K562 (cell line): ENCODE measurements around the gene CAMK2B.

Source experiments
- HDAC6 ChIP-seq: IDR thresholded peaks from 2 replicates; pipeline ENCODE4 v1.6.1; 2012; ENCODE audit warnings: low read depth, mild to moderate bottlenecking, control low read depth, inconsistent platforms, low read length, moderate library complexity
- HMG20B ChIP-seq: fragments of 250-450 bp; sonication (Bioruptor Pico); IDR thresholded peaks from 2 replicates; pipeline ENCODE4 v1.5.0; 2021; ENCODE audit warnings: mild to moderate bottlenecking
- HNRNPH1 ChIP-seq: fragments of 200-400 bp; formaldehyde crosslinking; optimal IDR thresholded peaks from 2 replicates; pipeline ENCODE3; 2017; ENCODE audit warnings: low read depth, mild to moderate bottlenecking, low read length, moderate library complexity
- NRF1 ChIP-seq, 2 experiments: fragments of 450-650 bp; IDR thresholded peaks in 1 of 2; conservative IDR thresholded peaks in 1 of 2; 2 replicates each; pipeline ENCODE4 v1.6.1; 2014; ENCODE audit warnings: mild to moderate bottlenecking in 2 of 2
- USF2 ChIP-seq: sonication (generic); formaldehyde crosslinking; IDR thresholded peaks from 2 replicates; pipeline ENCODE4 v1.5.0; 2020; ENCODE audit warnings: missing genetic modification reagents
- ZNF146 ChIP-seq: IDR thresholded peaks from one replicate; pipeline ENCODE4 v1.6.1; 2018; ENCODE audit warnings: missing compliant biosample characterization; ENCODE audit not compliant: unreplicated experiment

- no peak for TF ChIP-seq ZNF146 (CRISPR knock-in tag)
- no peak for TF ChIP-seq NRF1 (conservative IDR thresholded peaks at IDR 0.05 in 1 of 2, IDR thresholded peaks at IDR 0.05 in 1 of 2)
- TF ChIP-seq USF2 (CRISPR knock-in tag) = no peak
- TF ChIP-seq HNRNPH1 = no peak
- TF ChIP-seq HDAC6 = no peak
- no peak for TF ChIP-seq HMG20B (CRISPR knock-in tag)
These were observed 52.9 kb downstream of the CAMK2B start for GRCh38 chr7:44272456-44272855.
